PC-3 (cell line): Measurements from ENCODE around the gene LGALS3BP. TPM values are rescaled to one million over a fixed set of nuclear protein-coding genes. Genes with fewer than 3 reads are reported as not detected.

Source experiments
- ATAC-seq: fragments of 200-7000 bp; cut with Tn5 transposase; 2 replicates; pipeline ENCODE4 v1.9.1; 2020; ENCODE audit warnings: mild to moderate bottlenecking, moderate library complexity
- BruUV-seq: library from RNA; stranded (reverse); fragments of 400-500 nt; replicated peaks from 2 replicates; lab custom pipeline; 2021; lab: Mats Ljungman, UMichigan
- CTCF ChIA-PET: fragments of 300-600 bp; sonication (Branson Sonifier 250); formaldehyde crosslinking; loops from one replicate; lab custom pipeline; 2022; ENCODE audit warnings: antibody characterized with exemption; lab: Charles Lee
- POLR2A ChIA-PET: fragments of 300-600 bp; sonication (Branson Sonifier 250); formaldehyde crosslinking; loops from one replicate; lab custom pipeline; 2022; ENCODE audit warnings: antibody characterized with exemption; ENCODE audit not compliant: unreplicated experiment; lab: Charles Lee
- DNase-seq: peaks from one replicate; pipeline ENCODE4 v3.0.0-alpha.2; 2015
- H2AFZ ChIP-seq: fragments of 300-600 bp; sonication (generic); 2 replicates; pipeline ENCODE4 v1.6.0; 2016; ENCODE audit warnings: antibody characterized with exemption, low read length
- H3F3A ChIP-seq: fragments of 300-600 bp; sonication (generic); one replicate; pipeline ENCODE4 v1.6.0; 2017; ENCODE audit warnings: antibody characterized with exemption, low read length, control low read depth, mild to moderate bottlenecking; ENCODE audit not compliant: unreplicated experiment
- H3K27ac ChIP-seq: fragments of 300-600 bp; sonication (generic); 2 replicates; pipeline ENCODE4 v1.5.1; 2016; ENCODE audit warnings: mild to moderate bottlenecking, low read length
- H3K27me3 ChIP-seq: fragments of 300-600 bp; sonication (generic); 2 replicates; pipeline ENCODE4 v1.6.1; 2016; ENCODE audit warnings: low read length, mixed read lengths
- H3K36me3 ChIP-seq: fragments of 300-600 bp; sonication (generic); 2 replicates; pipeline ENCODE4 v1.6.1; 2016; ENCODE audit warnings: low read depth, mixed run types, low read length, mixed read lengths
- H3K4me1 ChIP-seq: fragments of 300-600 bp; sonication (generic); 2 replicates; pipeline ENCODE4 v1.5.1; 2016; ENCODE audit warnings: low read length; ENCODE audit not compliant: insufficient read depth
- H3K4me2 ChIP-seq: fragments of 300-600 bp; sonication (generic); 2 replicates; pipeline ENCODE4 v1.6.0; 2016; ENCODE audit warnings: low read length
- H3K4me3 ChIP-seq: fragments of 300-600 bp; sonication (generic); 2 replicates; pipeline ENCODE4 v1.5.1; 2016; ENCODE audit warnings: mild to moderate bottlenecking, low read length, mixed read lengths
- H3K79me2 ChIP-seq: fragments of 300-600 bp; sonication (generic); 2 replicates; pipeline ENCODE4 v1.6.1; 2017; ENCODE audit warnings: low read length, mixed read lengths
- H3K9ac ChIP-seq: fragments of 300-600 bp; sonication (generic); 2 replicates; pipeline ENCODE4 v1.6.0; 2016; ENCODE audit warnings: mild to moderate bottlenecking, low read length
- H3K9me2 ChIP-seq: fragments of 300-600 bp; sonication (generic); replicated peaks from 2 replicates; pipeline ENCODE4 v1.6.1; 2016; ENCODE audit warnings: mixed run types, low read length, mixed read lengths
- H3K9me3 ChIP-seq: fragments of 300-600 bp; sonication (generic); 2 replicates; pipeline ENCODE4 v1.6.1; 2016; ENCODE audit warnings: low read length, mixed read lengths
- H4K20me1 ChIP-seq: fragments of 300-600 bp; sonication (generic); 2 replicates; pipeline ENCODE4 v1.6.1; 2016; ENCODE audit warnings: low read length, mixed read lengths
- CTCF ChIP-seq: fragments of 300-600 bp; sonication (generic); conservative IDR thresholded peaks from 2 replicates; pipeline ENCODE4 v1.5.1; 2017; ENCODE audit warnings: antibody characterized with exemption, low read depth, mild to moderate bottlenecking, low read length
- EZH2 ChIP-seq: fragments of 300-600 bp; sonication (generic); IDR thresholded peaks from one replicate; pipeline ENCODE4 v1.6.1; 2017; ENCODE audit warnings: antibody characterized with exemption, mild to moderate bottlenecking, low read length; ENCODE audit not compliant: unreplicated experiment
- EZH2phosphoT487 ChIP-seq: fragments of 300-600 bp; sonication (generic); IDR thresholded peaks from 2 replicates; pipeline ENCODE4 v1.6.1; 2018; ENCODE audit warnings: mild to moderate bottlenecking, antibody characterized with exemption, low read length, borderline replicate concordance
- intact Hi-C: fragments of 100-400 bp; cut with micrococcal nuclease; formaldehyde crosslinking; loops from 2 replicates; pipeline ENCODE4 v1.9.0; 2023
- total RNA-seq: library from RNA; depleted of rRNA; stranded (reverse); fragments of >200 nt; gene quantifications from 2 replicates; pipeline ENCODE4 v1.2.3, GENCODE V29; 2014

LGALS3BP gene
- total RNA-seq, 1 experiment from 2014 or later, result 72.4 TPM

DNA sequence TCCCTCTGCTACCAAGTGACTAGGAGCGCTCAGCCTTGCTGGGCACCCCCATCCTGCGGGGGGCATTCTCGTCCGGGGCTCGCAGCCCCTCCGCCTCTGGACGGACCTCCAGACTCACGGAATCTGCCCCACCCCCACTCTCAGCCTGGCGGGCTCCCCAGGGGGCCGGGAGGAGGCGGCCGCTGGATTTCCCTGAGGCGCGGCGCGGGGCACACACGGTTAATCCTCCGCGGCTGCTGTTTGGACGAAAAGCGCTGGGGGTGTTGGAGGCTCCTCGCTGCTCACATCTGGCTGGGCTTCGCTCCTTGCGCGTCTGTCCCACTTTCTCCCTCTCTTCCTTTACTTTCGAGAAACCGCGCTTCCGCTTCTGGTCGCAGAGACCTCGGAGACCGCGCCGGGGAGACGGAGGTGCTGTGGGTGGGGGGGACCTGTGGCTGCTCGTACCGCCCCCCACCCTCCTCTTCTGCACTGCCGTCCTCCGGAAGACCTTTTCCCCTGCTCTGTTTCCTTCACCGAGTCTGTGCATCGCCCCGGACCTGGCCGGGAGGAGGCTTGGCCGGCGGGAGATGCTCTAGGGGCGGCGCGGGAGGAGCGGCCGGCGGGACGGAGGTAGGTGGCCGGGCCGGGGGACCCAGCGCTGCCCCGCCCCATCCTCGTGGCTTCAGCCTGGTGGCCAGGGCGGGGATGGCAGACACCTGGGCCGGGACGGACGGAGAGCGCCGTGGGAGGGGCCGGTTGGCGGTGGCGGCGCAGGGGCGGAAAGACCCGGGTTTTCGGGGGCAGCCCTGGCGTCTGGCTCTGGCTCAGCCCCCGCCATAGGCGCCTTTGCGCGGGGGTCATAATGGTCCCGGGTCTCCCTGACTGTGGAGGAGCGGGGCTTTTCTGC, 44.4 kb upstream of the LGALS3BP start, which contains the start of gene C1QTNF1:
Gene C1QTNF1 (plus strand): TSS at position 284 of the 886 bp plus-strand sequence. CDS start 19,800 bp downstream, outside the sequence.
- peak within 1 kb of the TSS; percentile 94 for H2AFZ ChIP-seq

DNA sequence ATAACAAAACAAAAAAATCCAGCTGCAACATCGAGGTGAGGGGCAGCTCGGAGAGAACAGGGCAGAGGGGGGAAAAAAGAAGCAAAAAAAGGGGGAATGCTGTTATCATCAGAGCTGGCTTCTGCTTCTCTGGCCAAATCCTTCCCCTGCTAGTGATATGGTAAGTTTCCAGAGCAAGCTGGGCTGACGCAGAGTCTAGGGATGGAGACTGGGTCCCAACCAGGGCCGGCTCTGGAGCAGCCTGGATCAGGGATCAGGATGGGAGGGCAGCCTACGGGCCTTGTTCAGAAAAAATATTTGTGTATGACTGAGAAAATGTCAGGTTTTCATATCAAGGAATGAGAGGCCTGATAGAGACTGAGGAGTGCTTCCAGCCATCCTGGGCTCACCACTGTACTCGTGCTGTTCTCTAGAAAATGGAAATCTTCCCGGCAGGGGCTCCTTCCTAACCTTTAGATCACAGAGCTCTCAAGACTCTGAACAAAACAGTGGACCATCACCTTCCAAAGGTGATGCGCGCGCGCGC, 43.5 kb upstream of the LGALS3BP start:
- CTCF ChIA-PET, result no interaction called here
- H3K36me3 ChIP-seq, result no peaks in the 10 kb centered on the region
- no peak overlapping the region for H3K9ac ChIP-seq
- H3K9me3 ChIP-seq, result no peaks in the 10 kb centered on the region
- peak overlapping the region; percentile 80; the same call in 1 of the 2 replicates for H3K4me3 ChIP-seq
- POLR2A ChIA-PET, result interaction anchor here (0.6 kb wide), 1 partner anchor 28 kb away, joined by 6 read pairs; no protein-coding TSS in a partner anchor
- intact Hi-C loops, result no loop called here
- H3K27me3 ChIP-seq, result no peaks in the 10 kb centered on the region
- peak overlapping the region; percentile 97 for H3K4me2 ChIP-seq
- no peaks in the 10 kb centered on the region for H4K20me1 ChIP-seq
- no peak overlapping the region for H2AFZ ChIP-seq
- no peaks in the 10 kb centered on the region for H3K79me2 ChIP-seq
- no peak for ATAC-seq
- H3K27ac ChIP-seq, result no peak overlapping the region
- no peaks in the 10 kb centered on the region for H3K9me2 ChIP-seq
- no peak for DNase-seq
- no TSS peak for BruUV-seq
- H3F3A ChIP-seq, result no peaks in the 10 kb centered on the region
- no peak for TF ChIP-seq CTCF
- TF ChIP-seq EZH2phosphoT487, result no peak
- no peak for TF ChIP-seq EZH2
- H3K4me1 ChIP-seq, result peaks cover 55% of the 10 kb centered on the region

More for the DNA sequence above, 44.4 kb upstream of the LGALS3BP start, which contains the start of gene C1QTNF1:
- H3K9ac ChIP-seq, result peak within 1 kb of the TSS; percentile 68
- H3K79me2 ChIP-seq, result no peaks in the 10 kb centered on the region
- H3K4me3 ChIP-seq, result peak within 1 kb of the TSS; percentile 80
- no peaks in the 10 kb centered on the region for H3K9me3 ChIP-seq
- TSS peak; percentile 58 for BruUV-seq
- peak; percentile 75 for DNase-seq
- peak; percentile 62 for ATAC-seq
- ChIA-PET POLR2A (no interaction called here), CTCF (no interaction called here)
- no peaks in the 10 kb centered on the region for H3K9me2 ChIP-seq
- no peaks in the 10 kb centered on the region for H3K27me3 ChIP-seq
- H3F3A ChIP-seq, result no peaks in the 10 kb centered on the region
- no peak for TF ChIP-seq EZH2phosphoT487
- no peak for TF ChIP-seq EZH2
- peak; percentile 48 for TF ChIP-seq CTCF
- H3K27ac ChIP-seq, result peak within 1 kb of the TSS; percentile 51
- intact Hi-C loops, result no loop called here
- H3K4me2 ChIP-seq, result peak within 1 kb of the TSS; percentile 97
- no peaks in the 10 kb centered on the region for H3K36me3 ChIP-seq
- H3K4me1 ChIP-seq, result peaks cover 57% of the 10 kb centered on the region
- H4K20me1 ChIP-seq, result no peaks in the 10 kb centered on the region
